HUES64 (cell line): Measurements from ENCODE around the gene PPARD.

Source experiments
- H3K27ac ChIP-seq: 2 replicates; pipeline ENCODE4 v1.7.0; 2013; ENCODE audit warnings: low read depth, low read length, inconsistent platforms
- H3K27me3 ChIP-seq: 2 replicates; pipeline ENCODE4 v1.6.1; 2013; ENCODE audit warnings: mild to moderate bottlenecking, low read length; ENCODE audit not compliant: insufficient read depth
- H3K36me3 ChIP-seq: 2 replicates; pipeline ENCODE4 v1.6.1; 2013; ENCODE audit warnings: mild to moderate bottlenecking, low read length; ENCODE audit not compliant: insufficient read depth
- H3K4me1 ChIP-seq: 2 replicates; pipeline ENCODE4 v1.6.1; 2013; ENCODE audit warnings: mild to moderate bottlenecking, low read length, moderate library complexity; ENCODE audit not compliant: insufficient read depth
- H3K4me3 ChIP-seq: 2 replicates; pipeline ENCODE4 v1.5.1; 2013; ENCODE audit warnings: mild to moderate bottlenecking, low read length, moderate library complexity
- H3K9ac ChIP-seq: 2 replicates; pipeline ENCODE4 v1.6.1; 2013; ENCODE audit warnings: mild to moderate bottlenecking, low read depth, low read length
- H3K9me3 ChIP-seq: 2 replicates; pipeline ENCODE4 v1.6.1; 2013; ENCODE audit warnings: low read depth, low read length; ENCODE audit not compliant: insufficient read depth
- WGBS: fragments of 150-250, 120-280 bp; methylation state at CpG from one replicate; pipeline ENCODE4 v1.1.7; 2013; ENCODE audit warnings: missing lambda C conversion rate; 5-methylcytosine and 5-hydroxymethylcytosine counted together

The PPARD gene

DNA sequence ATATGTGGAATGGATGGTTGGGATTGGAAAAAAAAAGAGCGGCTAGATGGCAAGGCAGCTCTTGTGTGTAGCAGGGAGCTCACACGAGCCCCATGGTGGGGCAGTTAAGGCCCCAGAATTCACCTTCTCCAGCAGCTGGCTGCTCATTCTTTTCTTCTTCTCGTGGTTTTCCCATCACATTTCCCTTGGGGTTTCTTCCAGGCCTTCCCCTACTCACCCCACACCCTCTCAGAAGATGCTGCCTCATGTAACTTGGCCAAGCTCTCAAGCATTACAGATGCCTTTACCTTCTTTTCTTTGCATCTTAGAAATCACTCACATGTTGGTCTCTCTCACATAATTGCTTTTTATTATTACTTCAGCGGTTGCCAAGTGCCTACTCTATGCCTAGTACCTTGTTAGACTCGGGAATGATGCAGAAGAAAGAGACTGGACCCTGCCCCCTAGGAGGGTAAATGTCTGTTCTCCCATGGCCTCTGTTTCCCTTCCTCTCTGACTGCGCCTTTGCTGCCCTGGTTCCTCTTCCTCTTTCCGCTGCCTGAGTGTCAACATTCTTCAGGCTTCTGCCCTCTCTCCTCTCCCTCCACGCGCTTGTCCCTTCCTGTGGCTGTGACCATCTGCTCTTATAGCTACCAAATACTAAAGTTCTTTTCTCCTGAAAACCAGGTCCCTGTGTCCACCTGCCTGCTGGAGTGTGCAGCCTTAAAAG, 28.6 kb downstream of the PPARD start:
- Histone ChIP-seq H3K4me3 (no peak overlapping the region), H3K36me3 (no peaks in the 10 kb centered on the region), H3K4me1 (no peaks in the 10 kb centered on the region), H3K9me3 (no peaks in the 10 kb centered on the region), H3K27ac (no peak overlapping the region), H3K9ac (no peak overlapping the region), H3K27me3 (no peaks in the 10 kb centered on the region)
- WGBS, result 88% methylated on average over 9 of the region's 9 CpGs

DNA sequence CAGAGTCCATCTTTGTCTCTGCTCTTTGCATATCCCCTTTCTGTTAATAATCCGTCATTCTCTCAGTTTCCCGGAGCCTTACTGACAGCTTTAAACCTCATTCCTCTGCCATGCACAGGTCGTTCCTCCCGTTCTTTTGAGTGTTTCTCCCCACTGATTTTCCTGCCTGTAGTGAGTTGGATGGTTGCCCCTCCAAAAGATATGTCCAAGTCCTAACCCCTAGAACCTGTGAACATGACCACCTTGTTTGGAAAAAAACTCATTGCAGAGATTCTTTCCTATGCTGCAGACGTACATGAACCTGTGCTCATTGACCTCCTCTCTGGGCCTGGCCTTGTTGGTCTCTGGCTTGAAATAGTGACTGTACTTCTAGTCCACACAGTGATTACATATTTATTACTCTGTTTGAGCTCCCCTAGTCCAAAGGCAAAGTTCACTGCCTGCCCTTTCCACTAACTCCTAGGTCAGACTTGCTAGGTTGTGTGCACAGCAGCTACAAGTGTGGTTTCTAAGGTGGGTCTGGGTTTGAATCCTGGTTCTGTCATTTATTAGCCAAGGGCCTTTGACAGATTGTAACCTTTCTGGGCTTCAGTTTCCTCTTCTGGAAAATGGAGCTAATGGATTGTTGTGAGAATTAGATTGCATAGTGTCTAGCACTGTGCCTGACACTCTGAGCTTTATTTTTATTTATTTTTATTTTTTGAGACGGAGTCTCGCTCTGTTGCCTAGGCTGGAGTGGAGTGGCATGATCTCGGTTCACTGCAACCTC, 29.3 kb downstream of the PPARD start:
- no peak overlapping the region for H3K27ac ChIP-seq
- no peaks in the 10 kb centered on the region for H3K36me3 ChIP-seq
- H3K4me3 ChIP-seq, result no peak overlapping the region
- H3K9ac ChIP-seq, result no peak overlapping the region
- H3K4me1 ChIP-seq, result no peaks in the 10 kb centered on the region
- WGBS, result 98% methylated on average over 8 of the region's 8 CpGs
- H3K27me3 ChIP-seq, result no peaks in the 10 kb centered on the region
- H3K9me3 ChIP-seq, result no peaks in the 10 kb centered on the region

DNA sequence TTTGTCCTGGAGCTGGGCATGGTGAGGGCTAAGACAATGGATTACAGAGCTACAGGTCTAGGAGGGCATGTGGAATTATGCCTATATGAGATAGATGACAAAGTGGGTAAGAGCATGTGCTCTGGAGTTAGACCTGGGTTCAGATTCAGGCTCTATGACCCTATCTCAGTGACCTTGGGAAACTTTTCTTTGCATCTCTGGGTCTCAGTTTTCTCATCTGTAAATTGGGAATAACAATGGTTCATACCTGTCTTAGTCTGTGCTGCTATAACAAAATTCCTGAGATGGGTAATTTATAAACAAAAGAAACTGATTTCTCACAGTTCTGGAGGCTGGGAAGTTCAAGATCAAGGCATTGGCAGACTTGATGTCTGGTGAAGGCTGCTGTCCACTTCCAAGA, 30.3 kb downstream of the PPARD start:
- no peaks in the 10 kb centered on the region for H3K4me1 ChIP-seq
- H3K27ac ChIP-seq, result no peak overlapping the region
- H3K4me3 ChIP-seq, result no peak overlapping the region
- H3K36me3 ChIP-seq, result no peaks in the 10 kb centered on the region
- H3K9ac ChIP-seq, result no peak overlapping the region
- H3K27me3 ChIP-seq, result no peaks in the 10 kb centered on the region
- no peaks in the 10 kb centered on the region for H3K9me3 ChIP-seq

DNA sequence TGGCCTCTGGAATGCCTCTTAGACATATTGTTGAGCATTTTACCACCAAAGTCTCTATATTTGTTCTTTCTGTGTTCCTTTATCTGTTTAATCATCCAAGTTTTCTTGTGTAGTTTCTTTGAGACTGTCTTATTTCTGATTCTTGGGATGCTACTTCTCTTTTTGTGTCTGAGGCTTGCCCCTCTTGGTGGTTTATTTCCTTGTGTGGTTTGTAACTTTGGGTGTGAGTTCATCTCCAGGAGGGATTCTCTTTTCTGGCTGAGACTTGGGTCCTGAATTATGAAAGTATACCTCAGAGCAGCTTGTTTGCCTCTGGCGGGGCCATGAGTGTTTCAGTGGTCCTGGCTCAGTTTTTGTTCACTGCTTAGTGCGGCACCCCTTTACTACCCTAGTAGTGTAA, 33.9 kb downstream of the PPARD start:
- no peak overlapping the region for H3K27ac ChIP-seq
- no peaks in the 10 kb centered on the region for H3K9me3 ChIP-seq
- H3K9ac ChIP-seq, result no peak overlapping the region
- no peak overlapping the region for H3K4me3 ChIP-seq
- H3K4me1 ChIP-seq, result no peaks in the 10 kb centered on the region
- H3K36me3 ChIP-seq, result no peaks in the 10 kb centered on the region
- H3K27me3 ChIP-seq, result no peaks in the 10 kb centered on the region
- 100% methylated on average over 2 of the region's 2 CpGs for WGBS

DNA sequence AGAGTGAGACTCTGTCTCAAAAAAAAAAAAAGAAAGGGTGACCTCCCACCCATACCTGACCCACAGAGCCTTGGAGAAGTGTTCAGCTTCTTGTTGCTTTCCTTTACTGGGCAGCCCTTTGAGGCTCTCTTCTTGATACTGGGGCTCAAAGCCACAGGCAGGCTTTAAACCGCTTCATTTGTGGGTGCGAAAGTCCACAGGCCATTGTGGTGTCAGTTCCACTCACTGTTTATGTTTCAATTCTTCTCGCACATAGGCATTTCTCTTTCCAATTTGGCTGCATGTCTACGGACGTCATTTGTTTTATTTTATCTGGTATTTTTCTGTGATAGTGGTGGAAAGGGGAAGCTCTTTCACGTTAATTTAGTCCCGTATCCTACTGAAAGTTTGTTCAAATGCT, 34.6 kb downstream of the PPARD start:
- no peak overlapping the region for H3K27ac ChIP-seq
- WGBS, result 97% methylated on average over 7 of the region's 7 CpGs
- no peak overlapping the region for H3K9ac ChIP-seq
- no peaks in the 10 kb centered on the region for H3K9me3 ChIP-seq
- H3K4me3 ChIP-seq, result no peak overlapping the region
- H3K36me3 ChIP-seq, result no peaks in the 10 kb centered on the region
- H3K27me3 ChIP-seq, result no peaks in the 10 kb centered on the region
- H3K4me1 ChIP-seq, result no peaks in the 10 kb centered on the region

DNA sequence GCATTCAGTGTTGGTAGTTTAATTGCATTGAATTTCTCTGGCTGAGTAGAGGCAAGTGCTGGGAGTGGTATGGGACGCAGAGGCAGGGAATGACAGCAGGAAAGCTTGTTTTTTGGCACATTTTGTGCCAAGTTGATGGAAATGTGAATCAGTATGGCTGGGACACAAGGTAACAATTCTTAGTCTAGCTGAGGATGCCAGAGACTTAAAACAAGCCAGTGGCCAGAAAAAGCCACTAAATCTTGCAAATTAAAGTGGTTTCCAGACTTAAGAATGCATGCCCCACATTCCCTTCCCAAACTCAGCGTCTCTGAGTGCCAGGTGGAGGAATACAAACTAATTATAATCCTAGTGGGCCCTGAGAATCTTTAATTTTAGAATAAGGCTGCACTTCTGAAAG, 35.9 kb downstream of the PPARD start:
- H3K9me3 ChIP-seq, result peaks cover 8% of the 10 kb centered on the region
- 91% methylated on average over 2 of the region's 2 CpGs for WGBS
- H3K9ac ChIP-seq, result no peak overlapping the region
- H3K27me3 ChIP-seq, result no peaks in the 10 kb centered on the region
- H3K4me3 ChIP-seq, result no peak overlapping the region
- H3K4me1 ChIP-seq, result no peaks in the 10 kb centered on the region
- no peaks in the 10 kb centered on the region for H3K36me3 ChIP-seq
- no peak overlapping the region for H3K27ac ChIP-seq

DNA sequence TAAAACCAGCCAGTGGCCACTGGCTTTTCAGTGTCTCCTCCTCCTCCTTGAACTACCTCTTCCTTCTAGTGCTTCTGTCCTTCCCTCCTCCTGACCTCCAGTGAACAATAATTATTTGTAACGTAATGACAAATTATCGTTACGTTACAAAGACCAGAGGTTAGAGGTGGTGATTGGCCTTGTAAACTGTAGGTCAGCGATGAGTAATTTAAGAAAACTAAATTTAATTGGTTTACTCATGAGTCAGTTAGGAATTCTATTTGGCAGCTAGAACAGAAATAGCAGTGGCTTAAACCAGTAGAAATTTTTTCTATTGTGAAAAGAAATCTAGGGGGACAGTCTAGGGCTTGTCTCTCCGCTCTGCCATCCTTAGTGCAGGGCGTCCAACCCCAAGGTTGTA, 38.8 kb downstream of the PPARD start:
- Histone ChIP-seq H3K9ac (no peak overlapping the region), H3K4me1 (no peaks in the 10 kb centered on the region), H3K4me3 (no peak overlapping the region), H3K9me3 (peaks cover 8% of the 10 kb centered on the region), H3K27ac (no peak overlapping the region), H3K27me3 (no peaks in the 10 kb centered on the region), H3K36me3 (no peaks in the 10 kb centered on the region)
- 96% methylated on average over 6 of the region's 6 CpGs for WGBS

DNA sequence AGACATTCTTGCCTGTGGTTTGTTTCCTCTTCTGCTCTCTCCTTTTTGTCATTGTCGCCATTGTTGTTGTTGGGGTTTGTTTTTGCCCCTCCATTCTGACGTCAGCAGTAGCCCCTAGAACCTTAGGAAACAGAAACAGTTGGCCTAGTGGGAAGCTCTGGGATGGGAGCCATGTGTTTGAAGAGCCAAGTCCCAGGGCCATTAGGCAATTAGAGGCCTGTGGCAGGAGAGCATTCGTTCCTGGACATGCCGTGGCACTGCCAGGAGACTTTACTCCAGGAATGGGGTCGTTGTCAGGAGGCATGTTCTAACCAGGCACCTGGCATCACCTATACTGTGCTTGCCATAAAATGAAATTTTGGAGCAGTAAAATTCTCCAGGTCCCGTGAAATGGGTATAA, 39.7 kb downstream of the PPARD start:
- Histone ChIP-seq H3K36me3 (no peaks in the 10 kb centered on the region), H3K9me3 (peaks cover 8% of the 10 kb centered on the region), H3K4me3 (no peak overlapping the region), H3K4me1 (no peaks in the 10 kb centered on the region), H3K27ac (no peak overlapping the region), H3K27me3 (no peaks in the 10 kb centered on the region), H3K9ac (no peak overlapping the region)
- WGBS, result 84% methylated on average over 5 of the region's 6 CpGs

DNA sequence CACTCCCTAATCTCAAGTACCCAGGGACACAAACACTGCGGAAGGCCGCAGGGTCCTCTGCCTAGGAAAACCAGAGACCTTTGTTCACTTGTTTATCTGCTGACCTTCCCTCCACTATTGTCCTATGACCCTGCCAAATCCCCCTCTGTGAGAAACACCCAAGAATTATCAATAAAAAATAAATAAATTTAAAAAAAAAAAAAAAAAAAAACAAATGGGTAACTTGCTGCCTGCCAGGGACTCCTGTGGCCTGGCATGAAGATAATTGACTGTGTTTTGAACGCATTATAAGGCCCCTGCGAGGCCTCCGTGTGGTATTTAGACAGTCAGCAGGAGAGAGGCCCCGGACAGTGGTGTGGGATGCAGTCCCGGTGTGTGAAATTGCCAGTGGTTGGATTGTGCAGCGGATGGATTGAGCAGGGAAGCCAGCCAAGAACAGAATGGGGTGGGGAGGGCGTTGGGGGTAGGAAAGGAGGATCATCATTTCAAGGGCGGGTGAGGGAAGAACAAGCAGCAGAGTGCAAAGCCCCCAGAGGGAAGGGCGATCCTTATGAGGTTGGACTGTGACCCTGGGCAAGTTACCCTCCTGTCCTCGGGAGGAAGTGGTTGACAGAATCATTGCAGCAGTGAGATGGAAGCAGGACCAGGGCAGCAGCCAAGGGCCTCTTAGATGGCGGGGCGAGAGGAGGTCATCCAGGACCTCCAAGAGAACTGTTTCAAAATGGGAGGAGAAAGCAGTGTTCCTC, 43.3 kb downstream of the PPARD start:
- Histone ChIP-seq H3K9ac (no peak overlapping the region), H3K36me3 (no peaks in the 10 kb centered on the region), H3K4me3 (no peak overlapping the region), H3K4me1 (no peaks in the 10 kb centered on the region), H3K27me3 (no peaks in the 10 kb centered on the region), H3K27ac (no peak overlapping the region), H3K9me3 (peaks cover 8% of the 10 kb centered on the region)
- 93% methylated on average over 12 of the region's 14 CpGs for WGBS

DNA sequence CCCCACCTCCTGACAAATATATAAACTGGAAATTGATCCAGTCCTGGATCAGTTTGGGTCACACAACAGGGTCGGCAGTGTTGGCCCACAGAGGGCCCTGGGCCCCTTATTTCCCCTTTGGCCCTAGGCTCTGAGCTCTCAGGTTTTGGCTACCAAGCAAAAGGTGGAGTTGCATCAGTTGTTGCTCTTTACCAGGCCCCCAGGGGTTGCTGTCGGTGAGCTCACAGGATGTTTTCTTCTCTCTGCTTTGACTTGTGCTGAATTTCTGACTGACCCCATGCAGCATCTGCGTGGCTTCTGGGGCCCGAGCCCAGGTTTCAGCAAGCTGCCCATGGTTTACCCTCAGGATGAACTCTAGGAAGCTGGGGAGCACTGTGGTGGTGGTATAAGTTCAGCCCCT, 44.6 kb downstream of the PPARD start:
- no peak overlapping the region for H3K9ac ChIP-seq
- H3K27me3 ChIP-seq, result no peaks in the 10 kb centered on the region
- H3K36me3 ChIP-seq, result no peaks in the 10 kb centered on the region
- 79% methylated on average over 4 of the region's 4 CpGs for WGBS
- no peaks in the 10 kb centered on the region for H3K4me1 ChIP-seq
- H3K9me3 ChIP-seq, result peaks cover 8% of the 10 kb centered on the region
- no peak overlapping the region for H3K4me3 ChIP-seq
- H3K27ac ChIP-seq, result no peak overlapping the region; the same call in 1 of the 2 replicates

DNA sequence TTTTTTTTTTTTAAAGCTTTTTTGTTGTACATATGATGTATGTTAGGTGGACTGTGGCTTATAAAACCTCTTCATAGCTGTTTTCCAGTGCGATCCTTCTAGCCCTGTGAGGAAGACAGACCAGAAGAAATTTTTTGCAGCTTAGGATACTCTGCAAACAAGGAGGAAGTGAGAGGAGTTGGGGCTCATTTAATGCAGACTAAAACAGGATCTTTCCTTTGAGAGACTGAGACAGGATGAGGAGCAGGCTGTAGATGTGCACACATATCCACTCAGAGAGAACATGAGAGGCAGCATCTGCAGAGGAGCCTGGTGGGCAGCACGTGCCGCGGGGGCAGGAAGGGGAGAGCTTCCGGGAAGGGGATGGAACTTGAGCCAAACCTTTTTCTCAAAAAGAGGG, 45.7 kb downstream of the PPARD start:
- Histone ChIP-seq H3K4me3 (no peak overlapping the region), H3K9ac (no peak overlapping the region), H3K4me1 (no peaks in the 10 kb centered on the region), H3K27ac (no peak overlapping the region), H3K36me3 (no peaks in the 10 kb centered on the region), H3K27me3 (no peaks in the 10 kb centered on the region), H3K9me3 (peaks cover under 1% of the 10 kb centered on the region)
- 94% methylated on average over 5 of the region's 5 CpGs for WGBS
